NCI-H2196 treated with DMSO at 0.1 percent for 48 hours (cell line): ENCODE measurements around the gene TMEM200B.
A peak's percentile ranks its signal among the peaks of the same experiment; 100 is the strongest.
"Not testable (repeated sequence)": the region's sequence is repeated elsewhere in the genome, so short reads cannot be mapped to it uniquely, and the experiment has no call there.

Experiments used
- DNase-seq: peaks from one replicate; lab custom pipeline; 2025; ENCODE audit not compliant: unreplicated experiment; lab: John Stamatoyannopoulos, UW

TMEM200B gene

GRCh38 chr1:29136391-29136915, 12.8 kb upstream of the TMEM200B start:
- no peak for DNase-seq

- no peak for DNase-seq
Observed at GRCh38 chr1:29134695-29135028, 11.0 kb upstream of the TMEM200B start.

- no peak for DNase-seq
Observed at GRCh38 chr1:29133861-29134694, 10.4 kb upstream of the TMEM200B start.

- DNase-seq = not testable (repeated sequence)
Observed at GRCh38 chr1:29131056-29131455, 7.4 kb upstream of the TMEM200B start.

GRCh38 chr1:29129916-29130315, 6.2 kb upstream of the TMEM200B start:
- DNase-seq = no peak

- no peak for DNase-seq
Observed at GRCh38 chr1:29128739-29129138, 5.0 kb upstream of the TMEM200B start.

GRCh38 chr1:29126198-29126597, 2.5 kb upstream of the TMEM200B start:
- no peak for DNase-seq

GRCh38 chr1:29125788-29126187, 2.1 kb upstream of the TMEM200B start:
- no peak for DNase-seq

GRCh38 chr1:29125237-29125641, 1.5 kb upstream of the TMEM200B start:
- no peak for DNase-seq

GRCh38 chr1:29124366-29125236, 898 bp upstream of the TMEM200B start:
- peak; percentile 50 for DNase-seq

- no peak for DNase-seq
Observed at GRCh38 chr1:29123053-29123886, 433 bp downstream of the TMEM200B start.

- DNase-seq = no peak
Observed at GRCh38 chr1:29122682-29123052, 1.0 kb downstream of the TMEM200B start.

GRCh38 chr1:29121936-29122681, 1.6 kb downstream of the TMEM200B start:
- no peak for DNase-seq

GRCh38 chr1:29121516-29121935, 2.2 kb downstream of the TMEM200B start:
- no peak for DNase-seq

- DNase-seq = no peak
Observed at GRCh38 chr1:29120947-29121485, 2.7 kb downstream of the TMEM200B start.

- DNase-seq = no peak
Observed at GRCh38 chr1:29120367-29120766, 3.3 kb downstream of the TMEM200B start.

GRCh38 chr1:29119121-29119929, 4.4 kb downstream of the TMEM200B start:
- DNase-seq = no peak

GRCh38 chr1:29117381-29117780, 6.3 kb downstream of the TMEM200B start:
- DNase-seq = no peak

GRCh38 chr1:29114654-29115053, 9.0 kb downstream of the TMEM200B start:
- DNase-seq = no peak
